Smooth muscle cell (in vitro differentiated cells): Measurements from ENCODE around the gene PROSER3. TPM values are rescaled to one million over a fixed set of nuclear protein-coding genes. Genes with fewer than 3 reads are reported as not detected.

Source experiments
- DNase-seq: peaks from one replicate; lab custom pipeline; 2025; ENCODE audit not compliant: unreplicated experiment; lab: John Stamatoyannopoulos, UW
- H2AFZ ChIP-seq: fragments of 200-600 bp; sonication (generic); 2 replicates; pipeline ENCODE4 v1.6.0; 2016; ENCODE audit warnings: antibody characterized with exemption, low read depth, mild to moderate bottlenecking
- H3F3A ChIP-seq: fragments of 200-600 bp; sonication (generic); 2 replicates; pipeline ENCODE4 v1.6.0; 2017; ENCODE audit warnings: antibody characterized with exemption, low read depth
- H3K27ac ChIP-seq: fragments of 200-600 bp; sonication (generic); 2 replicates; pipeline ENCODE4 v1.5.1; 2016; ENCODE audit warnings: low read depth, mild to moderate bottlenecking
- H3K27me3 ChIP-seq: fragments of 200-600 bp; sonication (generic); 2 replicates; pipeline ENCODE4 v1.6.1; 2016; ENCODE audit warnings: low read depth, mild to moderate bottlenecking
- H3K36me3 ChIP-seq: fragments of 200-600 bp; sonication (generic); 2 replicates; pipeline ENCODE4 v1.5.1; 2016; ENCODE audit warnings: low read depth
- H3K4me1 ChIP-seq: fragments of 200-600 bp; sonication (generic); 2 replicates; pipeline ENCODE4 v1.5.1; 2016; ENCODE audit warnings: low read depth
- H3K4me2 ChIP-seq: fragments of 200-600 bp; sonication (generic); 2 replicates; pipeline ENCODE4 v1.6.0; 2016; ENCODE audit warnings: mild to moderate bottlenecking
- H3K4me3 ChIP-seq: fragments of 200-600 bp; sonication (generic); 2 replicates; pipeline ENCODE4 v1.5.1; 2016; ENCODE audit warnings: mild to moderate bottlenecking
- H3K79me2 ChIP-seq: fragments of 200-600 bp; sonication (generic); 2 replicates; pipeline ENCODE4 v1.6.0; 2016; ENCODE audit warnings: low read depth, mild to moderate bottlenecking
- H3K9ac ChIP-seq: fragments of 200-600 bp; sonication (generic); 2 replicates; pipeline ENCODE4 v1.6.0; 2016; ENCODE audit warnings: low read depth
- H3K9me3 ChIP-seq: fragments of 200-600 bp; sonication (generic); replicated peaks from 2 replicates; pipeline ENCODE4 v1.5.1; 2016; ENCODE audit warnings: low read depth
- H4K20me1 ChIP-seq: fragments of 200-600 bp; sonication (generic); 2 replicates; pipeline ENCODE4 v1.6.0; 2016; ENCODE audit warnings: low read depth
- WGBS: methylation state at CpG from one replicate; pipeline ENCODE4 v1.1.7; 2016; ENCODE audit warnings: low lambda C conversion rate; 5-methylcytosine and 5-hydroxymethylcytosine counted together
- polyA plus RNA-seq: library from polyadenylated mRNA; unstranded; fragments of >200 nt; fragmentation: Nextera tagmentation; extraction: Ambion mirVana; gene quantifications from 2 replicates; pipeline ENCODE4 v1.2.1, GENCODE V29; 2016
- total RNA-seq: library from RNA; depleted of rRNA; stranded (reverse); fragments of >200 nt; gene quantifications from 2 replicates; pipeline ENCODE4 v1.2.3, GENCODE V29; 2014
- TF ChIP-seq, protein P1 (sequence below): fragments of 200-600 bp; sonication (generic); IDR thresholded peaks from 2 replicates; pipeline ENCODE4 v1.5.1; 2017; ENCODE audit warnings: borderline replicate concordance, mild to moderate bottlenecking, antibody characterized with exemption; ENCODE audit not compliant: insufficient read depth, poor library complexity, severe bottlenecking

Gene PROSER3
- total and polyA plus RNA-seq, 2 experiments from 2014 or later, result 13.7 to 24.8 TPM

GRCh38 chr19:35712567-35713505, 45.1 kb upstream of the PROSER3 start:
- Histone ChIP-seq H3K27ac (no peak overlapping the region), H3K36me3 (no peaks in the 10 kb centered on the region), H2AFZ (no peak overlapping the region), H3F3A (no peaks in the 10 kb centered on the region), H3K4me2 (no peak overlapping the region), H3K9me3 (no peaks in the 10 kb centered on the region), H4K20me1 (no peaks in the 10 kb centered on the region), H3K27me3 (no peaks in the 10 kb centered on the region), H3K79me2 (no peaks in the 10 kb centered on the region), H3K9ac (no peak overlapping the region), H3K4me1 (peaks cover 6% of the 10 kb centered on the region), H3K4me3 (no peak overlapping the region)
- TF ChIP-seq, protein P1, sequence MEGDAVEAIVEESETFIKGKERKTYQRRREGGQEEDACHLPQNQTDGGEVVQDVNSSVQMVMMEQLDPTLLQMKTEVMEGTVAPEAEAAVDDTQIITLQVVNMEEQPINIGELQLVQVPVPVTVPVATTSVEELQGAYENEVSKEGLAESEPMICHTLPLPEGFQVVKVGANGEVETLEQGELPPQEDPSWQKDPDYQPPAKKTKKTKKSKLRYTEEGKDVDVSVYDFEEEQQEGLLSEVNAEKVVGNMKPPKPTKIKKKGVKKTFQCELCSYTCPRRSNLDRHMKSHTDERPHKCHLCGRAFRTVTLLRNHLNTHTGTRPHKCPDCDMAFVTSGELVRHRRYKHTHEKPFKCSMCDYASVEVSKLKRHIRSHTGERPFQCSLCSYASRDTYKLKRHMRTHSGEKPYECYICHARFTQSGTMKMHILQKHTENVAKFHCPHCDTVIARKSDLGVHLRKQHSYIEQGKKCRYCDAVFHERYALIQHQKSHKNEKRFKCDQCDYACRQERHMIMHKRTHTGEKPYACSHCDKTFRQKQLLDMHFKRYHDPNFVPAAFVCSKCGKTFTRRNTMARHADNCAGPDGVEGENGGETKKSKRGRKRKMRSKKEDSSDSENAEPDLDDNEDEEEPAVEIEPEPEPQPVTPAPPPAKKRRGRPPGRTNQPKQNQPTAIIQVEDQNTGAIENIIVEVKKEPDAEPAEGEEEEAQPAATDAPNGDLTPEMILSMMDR, result no peak
- 89% methylated on average over 11 of the region's 11 CpGs for WGBS
- DNase-seq, result no peak

- Histone ChIP-seq H3K4me3 (no peak overlapping the region), H3K9me3 (no peaks in the 10 kb centered on the region), H3K4me1 (peaks cover 6% of the 10 kb centered on the region), H3K4me2 (no peak overlapping the region), H3K27me3 (no peaks in the 10 kb centered on the region), H3K27ac (no peak overlapping the region), H3K79me2 (peaks cover 3% of the 10 kb centered on the region), H3K36me3 (no peaks in the 10 kb centered on the region), H3K9ac (no peak overlapping the region), H2AFZ (no peak overlapping the region), H3F3A (no peaks in the 10 kb centered on the region), H4K20me1 (peaks cover 2% of the 10 kb centered on the region)
- 83% methylated on average over 2 of the region's 2 CpGs for WGBS
- TF ChIP-seq, protein P1, result no peak
- no peak for DNase-seq
These were observed 44.5 kb upstream of the PROSER3 start for GRCh38 chr19:35713506-35713850.

DNA sequence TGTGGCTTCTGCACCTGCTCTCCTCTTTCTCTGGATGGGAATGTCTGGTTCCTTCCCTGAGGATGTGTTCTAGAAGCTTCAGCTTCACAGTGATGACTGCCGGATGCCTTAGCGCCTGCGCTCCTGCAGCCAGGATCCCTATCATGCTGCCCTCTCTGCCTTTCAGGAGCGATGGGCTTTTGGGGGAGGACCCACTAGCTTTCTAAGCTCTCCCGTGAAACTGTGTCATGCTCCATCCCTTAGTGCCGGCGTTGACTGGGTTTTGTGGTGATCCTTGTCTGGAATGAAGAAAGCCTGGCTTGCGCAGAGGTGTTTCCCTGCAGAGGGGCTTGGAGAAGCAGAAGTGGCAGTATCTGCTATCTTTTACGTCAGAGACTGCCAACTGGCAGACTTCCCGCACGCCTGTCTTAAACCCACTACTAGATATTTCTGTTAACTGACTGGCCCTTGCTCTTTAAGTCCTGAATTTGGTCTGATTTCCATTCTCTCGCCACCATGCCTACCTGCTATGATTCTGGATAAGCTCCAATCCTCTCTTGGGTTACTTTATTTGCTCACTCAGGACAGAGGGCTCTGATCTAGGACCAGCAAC, 44.0 kb upstream of the PROSER3 start:
- no peaks in the 10 kb centered on the region for H3K9me3 ChIP-seq
- TF ChIP-seq, protein P1, result no peak
- H3K4me3 ChIP-seq, result no peak overlapping the region
- no peak overlapping the region for H3K27ac ChIP-seq
- H3K27me3 ChIP-seq, result no peaks in the 10 kb centered on the region
- WGBS, result 91% methylated on average over 12 of the region's 12 CpGs
- peaks cover 8% of the 10 kb centered on the region for H3K79me2 ChIP-seq
- no peaks in the 10 kb centered on the region for H3K36me3 ChIP-seq
- no peak overlapping the region for H2AFZ ChIP-seq
- H3K4me1 ChIP-seq, result peaks cover 10% of the 10 kb centered on the region
- H3F3A ChIP-seq, result no peaks in the 10 kb centered on the region
- H3K4me2 ChIP-seq, result no peak overlapping the region
- H3K9ac ChIP-seq, result no peak overlapping the region
- peaks cover 7% of the 10 kb centered on the region for H4K20me1 ChIP-seq
- no peak for DNase-seq
